Measurements from ENCODE around the gene GLIS1. TPM values are rescaled to one million over a fixed set of nuclear protein-coding genes. Genes with fewer than 3 reads are reported as not detected.

Gene GLIS1
- polyA plus RNA-seq, 3 donors = not detected

DNA sequence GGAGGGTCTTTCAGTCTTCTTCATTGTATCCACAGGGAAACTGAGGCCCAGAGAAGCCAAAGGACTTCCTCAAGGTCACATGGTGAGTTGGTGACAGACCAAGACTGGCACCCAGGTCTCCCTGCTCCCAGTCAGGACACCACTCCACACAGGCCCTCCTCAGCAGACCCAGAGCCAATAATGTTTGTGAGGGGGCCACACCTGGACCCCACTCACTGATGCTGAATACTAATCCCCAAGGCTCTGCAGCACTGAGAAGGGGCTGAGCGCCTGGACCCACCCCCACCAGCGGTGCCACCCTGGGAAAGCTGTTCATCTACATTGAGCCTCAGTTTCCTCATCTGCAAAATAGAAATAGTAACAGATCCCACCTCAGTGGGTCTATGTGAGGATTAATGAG lies 79.5 kb downstream of the GLIS1 start:
- H3K9me3 ChIP-seq (replicated peaks in 1 of 2; ENCODE audit: control insufficient read depth in 1 of 2, insufficient read depth in 1 of 2, low read length in 2 of 2) = no peaks in the 10 kb centered on the region
- no peak overlapping the region for H3K27ac ChIP-seq (ENCODE audit: low read depth in 1 of 2, low read length in 2 of 2)
- H3K27me3 ChIP-seq (ENCODE audit: control insufficient read depth in 2 of 2, insufficient read depth in 2 of 2, low read length in 2 of 2) = no peaks in the 10 kb centered on the region
- no peaks in the 10 kb centered on the region for H4K20me1 ChIP-seq (ENCODE audit: insufficient read depth, low read length)
- intact Hi-C loops (cut with micrococcal nuclease) = no loop called here
- WGBS (ENCODE audit: insufficient coverage) = no CpG with 5 or more reads among the region's 2 CpGs
- H3K9ac ChIP-seq (ENCODE audit: insufficient read depth, low read length, poor library complexity, severe bottlenecking) = no peak overlapping the region
- H3K79me2 ChIP-seq (ENCODE audit: insufficient read depth, low read length) = no peaks in the 10 kb centered on the region
- no peak for DNase-seq
- TF ChIP-seq, protein P1, sequence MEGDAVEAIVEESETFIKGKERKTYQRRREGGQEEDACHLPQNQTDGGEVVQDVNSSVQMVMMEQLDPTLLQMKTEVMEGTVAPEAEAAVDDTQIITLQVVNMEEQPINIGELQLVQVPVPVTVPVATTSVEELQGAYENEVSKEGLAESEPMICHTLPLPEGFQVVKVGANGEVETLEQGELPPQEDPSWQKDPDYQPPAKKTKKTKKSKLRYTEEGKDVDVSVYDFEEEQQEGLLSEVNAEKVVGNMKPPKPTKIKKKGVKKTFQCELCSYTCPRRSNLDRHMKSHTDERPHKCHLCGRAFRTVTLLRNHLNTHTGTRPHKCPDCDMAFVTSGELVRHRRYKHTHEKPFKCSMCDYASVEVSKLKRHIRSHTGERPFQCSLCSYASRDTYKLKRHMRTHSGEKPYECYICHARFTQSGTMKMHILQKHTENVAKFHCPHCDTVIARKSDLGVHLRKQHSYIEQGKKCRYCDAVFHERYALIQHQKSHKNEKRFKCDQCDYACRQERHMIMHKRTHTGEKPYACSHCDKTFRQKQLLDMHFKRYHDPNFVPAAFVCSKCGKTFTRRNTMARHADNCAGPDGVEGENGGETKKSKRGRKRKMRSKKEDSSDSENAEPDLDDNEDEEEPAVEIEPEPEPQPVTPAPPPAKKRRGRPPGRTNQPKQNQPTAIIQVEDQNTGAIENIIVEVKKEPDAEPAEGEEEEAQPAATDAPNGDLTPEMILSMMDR (IDR thresholded peaks at IDR 0.05) = no peak
- no peaks in the 10 kb centered on the region for H3K4me1 ChIP-seq (ENCODE audit: control insufficient read depth in 1 of 2, insufficient read depth in 2 of 2, low read length in 2 of 2)
- no peaks in the 10 kb centered on the region for H3K36me3 ChIP-seq (replicated peaks in 1 of 2; ENCODE audit: control insufficient read depth in 1 of 2, insufficient read depth in 2 of 2, low read length in 2 of 2)
- H3K4me2 ChIP-seq (replicated peaks; ENCODE audit: extremely low read depth, low read length, poor library complexity, severe bottlenecking) = no peak overlapping the region
- no peak overlapping the region for H2AFZ ChIP-seq (ENCODE audit: insufficient read depth, low read depth, low read length, poor library complexity, severe bottlenecking)
- no peak overlapping the region for H3K4me3 ChIP-seq (replicated peaks in 1 of 3; ENCODE audit: low read depth in 2 of 3, low read length in 3 of 3)
- Mint-ChIP-seq H3K27ac (no peak overlapping the region), H3K36me3 (no peaks in the 10 kb centered on the region), H3K4me1 (no peaks in the 10 kb centered on the region), H3K9me3 (no peaks in the 10 kb centered on the region), H3K4me3 (no peak overlapping the region), H3K27me3 (ENCODE audit: low read depth in 3 of 3) (peaks cover 3 to 11% (median 9%) of the 10 kb centered on the region in 3 donors)

DNA sequence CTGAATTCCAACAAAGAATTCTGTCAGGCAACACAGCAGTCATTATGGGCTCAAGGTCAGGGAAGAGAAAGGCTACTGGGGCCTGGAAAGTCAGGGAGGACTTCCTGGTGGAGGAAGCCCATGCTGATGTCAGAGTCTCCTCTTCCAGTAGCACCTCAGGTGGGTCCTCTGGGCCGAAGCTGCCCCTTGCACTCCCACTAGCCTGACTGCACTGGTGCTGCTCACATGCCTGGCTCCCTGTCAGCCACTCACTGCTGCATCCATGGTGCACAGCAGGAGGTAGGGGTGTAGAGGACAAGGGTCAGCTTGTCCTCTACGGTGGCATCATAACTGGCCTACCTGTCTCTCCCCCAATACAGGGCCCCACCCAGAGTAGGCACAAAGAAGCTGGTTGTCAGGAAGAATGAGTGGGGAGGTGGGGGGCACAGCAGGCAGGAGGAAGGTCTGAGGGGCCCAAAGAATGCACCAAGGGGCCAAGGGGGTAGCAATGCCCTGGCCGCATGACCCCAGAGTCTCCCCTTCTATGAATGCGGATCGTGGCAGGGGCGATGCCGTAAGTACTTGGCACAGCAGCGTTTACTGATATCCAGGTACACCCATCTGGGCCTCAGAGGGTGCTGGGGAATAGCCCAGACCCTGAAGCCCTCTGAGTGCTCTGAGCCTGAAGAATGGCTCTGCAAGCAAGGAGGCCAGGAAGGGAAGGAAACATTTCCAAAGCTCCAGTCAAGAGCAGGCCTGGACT lies 80.3 kb downstream of the GLIS1 start:
- TF ChIP-seq, protein P1 (IDR thresholded peaks at IDR 0.05) = no peak
- no peaks in the 10 kb centered on the region for H4K20me1 ChIP-seq (ENCODE audit: insufficient read depth, low read length)
- no peak overlapping the region for H3K27ac ChIP-seq (ENCODE audit: low read depth in 1 of 2, low read length in 2 of 2)
- H3K79me2 ChIP-seq (ENCODE audit: insufficient read depth, low read length) = no peaks in the 10 kb centered on the region
- Mint-ChIP-seq H3K4me3 (no peak overlapping the region), H3K27ac (peak overlapping the region in 1 of 7 donors; percentile 26), H3K4me1 (no peaks in the 10 kb centered on the region), H3K27me3 (ENCODE audit: low read depth in 3 of 3) (peaks cover 3 to 11% (median 10%) of the 10 kb centered on the region in 3 donors), H3K9me3 (no peaks in the 10 kb centered on the region), H3K36me3 (no peaks in the 10 kb centered on the region)
- H3K4me3 ChIP-seq (replicated peaks in 1 of 3; ENCODE audit: low read depth in 2 of 3, low read length in 3 of 3) = no peak overlapping the region
- no peak for DNase-seq
- no peaks in the 10 kb centered on the region for H3K9me3 ChIP-seq (replicated peaks in 1 of 2; ENCODE audit: control insufficient read depth in 1 of 2, insufficient read depth in 1 of 2, low read length in 2 of 2)
- H3K36me3 ChIP-seq (replicated peaks in 1 of 2; ENCODE audit: control insufficient read depth in 1 of 2, insufficient read depth in 2 of 2, low read length in 2 of 2) = no peaks in the 10 kb centered on the region
- H3K9ac ChIP-seq (ENCODE audit: insufficient read depth, low read length, poor library complexity, severe bottlenecking) = no peak overlapping the region
- intact Hi-C loops (cut with micrococcal nuclease) = no loop called here
- H3K27me3 ChIP-seq (ENCODE audit: control insufficient read depth in 2 of 2, insufficient read depth in 2 of 2, low read length in 2 of 2) = no peaks in the 10 kb centered on the region
- H3K4me2 ChIP-seq (replicated peaks; ENCODE audit: extremely low read depth, low read length, poor library complexity, severe bottlenecking) = no peak overlapping the region
- no peaks in the 10 kb centered on the region for H3K4me1 ChIP-seq (ENCODE audit: control insufficient read depth in 1 of 2, insufficient read depth in 2 of 2, low read length in 2 of 2)
- 96% methylated on average over 6 of the region's 8 CpGs for WGBS (ENCODE audit: insufficient coverage)
- no peak overlapping the region for H2AFZ ChIP-seq (ENCODE audit: insufficient read depth, low read depth, low read length, poor library complexity, severe bottlenecking)
